SK-N-SH treated with all-trans-retinoic acid at 6 μM for 48 hours (cell line): ENCODE measurements around the gene SERPINB1.

Source experiments
- ARNTL ChIP-seq: fragments of 450-650 bp; formaldehyde crosslinking; IDR thresholded peaks from 2 replicates; pipeline ENCODE4 v1.5.0; 2020; ENCODE audit warnings: low read depth, mild to moderate bottlenecking, moderate library complexity, borderline replicate concordance
- CREB5 ChIP-seq: fragments of 250-450 bp; sonication (Bioruptor Pico); IDR thresholded peaks from 2 replicates; pipeline ENCODE4 v1.5.1; 2020; ENCODE audit warnings: low read depth, mild to moderate bottlenecking, moderate library complexity
- CSDC2 ChIP-seq: fragments of 250-450 bp; sonication (Bioruptor Pico); IDR thresholded peaks from 2 replicates; pipeline ENCODE4 v1.5.0; 2020; ENCODE audit warnings: mild to moderate bottlenecking, moderate library complexity
- CSRNP3 ChIP-seq: fragments of 250-450 bp; sonication (Bioruptor Pico); IDR thresholded peaks from 2 replicates; pipeline ENCODE4 v1.5.1; 2021; ENCODE audit warnings: mild to moderate bottlenecking, moderate library complexity
- ESRRG ChIP-seq: fragments of 250-450 bp; sonication (Bioruptor Pico); IDR thresholded peaks from 2 replicates; pipeline ENCODE4 v1.6.1; 2021; ENCODE audit warnings: mild to moderate bottlenecking
- GLIS3 ChIP-seq: fragments of 250-450 bp; sonication (Bioruptor Pico); IDR thresholded peaks from 2 replicates; pipeline ENCODE4 v1.5.0; 2020; ENCODE audit warnings: mild to moderate bottlenecking, moderate library complexity
- ISL1 ChIP-seq: fragments of 250-450 bp; sonication (Bioruptor Pico); IDR thresholded peaks from 2 replicates; pipeline ENCODE4 v2.1.2; 2022; ENCODE audit warnings: mild to moderate bottlenecking, moderate library complexity
- PATZ1 ChIP-seq: fragments of 250-450 bp; sonication (Bioruptor Pico); IDR thresholded peaks from 2 replicates; pipeline ENCODE4 v1.8.0; 2020; ENCODE audit warnings: mild to moderate bottlenecking, moderate library complexity, borderline replicate concordance
- PPARA ChIP-seq: fragments of 250-450 bp; sonication (Bioruptor Pico); IDR thresholded peaks from 2 replicates; pipeline ENCODE4 v1.5.0; 2020; ENCODE audit warnings: mild to moderate bottlenecking, borderline replicate concordance
- RARB ChIP-seq: fragments of 250-450 bp; sonication (Bioruptor Pico); IDR thresholded peaks from 2 replicates; pipeline ENCODE4 v1.8.0; 2021; ENCODE audit warnings: mild to moderate bottlenecking, moderate library complexity
- TSHZ2 ChIP-seq: fragments of 250-450 bp; sonication (Bioruptor Pico); IDR thresholded peaks from 2 replicates; pipeline ENCODE4 v1.5.0; 2020; ENCODE audit warnings: mild to moderate bottlenecking, moderate library complexity
- ZFP30 ChIP-seq: fragments of 450-650 bp; formaldehyde crosslinking; IDR thresholded peaks from 2 replicates; pipeline ENCODE4 v1.5.0; 2022; ENCODE audit warnings: mild to moderate bottlenecking, moderate library complexity
- ZNF70 ChIP-seq: fragments of 450-650 bp; formaldehyde crosslinking; IDR thresholded peaks from 2 replicates; pipeline ENCODE4 v1.5.0; 2020; ENCODE audit warnings: mild to moderate bottlenecking, moderate library complexity

GRCh38 chr6:2782825-2783187 is 58.9 kb downstream of the SERPINB1 start:
- no peak for TF ChIP-seq PATZ1 (CRISPR knock-in tag)
- TF ChIP-seq ARNTL, result no peak
- TF ChIP-seq ESRRG (CRISPR knock-in tag), result no peak
- TF ChIP-seq CSDC2 (CRISPR knock-in tag), result no peak
- TF ChIP-seq CREB5 (CRISPR knock-in tag), result no peak
- no peak for TF ChIP-seq GLIS3 (CRISPR knock-in tag)
- no peak for TF ChIP-seq ISL1 (CRISPR knock-in tag)
- TF ChIP-seq ZFP30 (CRISPR knock-in tag), result no peak
- no peak for TF ChIP-seq ZNF70 (CRISPR knock-in tag)
- no peak for TF ChIP-seq PPARA (CRISPR knock-in tag)
- no peak for TF ChIP-seq TSHZ2 (CRISPR knock-in tag)
- TF ChIP-seq CSRNP3 (CRISPR knock-in tag), result no peak
- TF ChIP-seq RARB (CRISPR knock-in tag), result no peak
